BJ (cell line): ENCODE measurements around the gene DTNB. TPM values are rescaled to one million over a fixed set of nuclear protein-coding genes. Genes with fewer than 3 reads are reported as not detected.

ENCODE experiments used
- CTCF ChIA-PET: fragments of 350-600 bp; formaldehyde crosslinking; extraction: SDS; loops from one replicate; lab custom pipeline; 2021; ENCODE audit warnings: antibody characterized with exemption, inconsistent platforms; lab: Yijun Ruan, JAX
- POLR2A ChIA-PET: fragments of 300-600 bp; sonication (Branson Sonifier 250); formaldehyde crosslinking; extraction: SDS; loops from one replicate; lab custom pipeline; 2021; ENCODE audit warnings: antibody characterized with exemption; lab: Charles Lee
- DNase-seq: peaks from one replicate; pipeline ENCODE4 v3.0.0-alpha.2; 2011; ENCODE audit warnings: low read depth
- H3K27me3 ChIP-seq: 2 replicates; pipeline ENCODE4 v1.6.0; 2011; ENCODE audit warnings: low read length; ENCODE audit not compliant: control insufficient read depth, insufficient read depth
- H3K36me3 ChIP-seq: 2 replicates; pipeline ENCODE4 v1.5.1; 2011; ENCODE audit warnings: low read length; ENCODE audit not compliant: control insufficient read depth, insufficient read depth
- H3K4me3 ChIP-seq: 2 replicates; pipeline ENCODE4 v1.5.1; 2011; ENCODE audit warnings: low read depth, mild to moderate bottlenecking, control low read depth, low read length
- polyA plus RNA-seq: library from polyadenylated mRNA; depleted of rRNA; stranded (reverse); fragments of >200 nt; gene quantifications from 2 replicates; pipeline ENCODE4 v1.2.3, GENCODE V29; 2011
- TF ChIP-seq, protein P1 (sequence below): IDR thresholded peaks from 2 replicates; pipeline ENCODE4 v1.5.1; 2011; ENCODE audit warnings: low read depth, mild to moderate bottlenecking, control low read depth, inconsistent platforms, low read length, moderate library complexity; ENCODE audit not compliant: insufficient read depth

DTNB gene
- polyA plus RNA-seq, 1 experiment = 7.7 TPM

DNA sequence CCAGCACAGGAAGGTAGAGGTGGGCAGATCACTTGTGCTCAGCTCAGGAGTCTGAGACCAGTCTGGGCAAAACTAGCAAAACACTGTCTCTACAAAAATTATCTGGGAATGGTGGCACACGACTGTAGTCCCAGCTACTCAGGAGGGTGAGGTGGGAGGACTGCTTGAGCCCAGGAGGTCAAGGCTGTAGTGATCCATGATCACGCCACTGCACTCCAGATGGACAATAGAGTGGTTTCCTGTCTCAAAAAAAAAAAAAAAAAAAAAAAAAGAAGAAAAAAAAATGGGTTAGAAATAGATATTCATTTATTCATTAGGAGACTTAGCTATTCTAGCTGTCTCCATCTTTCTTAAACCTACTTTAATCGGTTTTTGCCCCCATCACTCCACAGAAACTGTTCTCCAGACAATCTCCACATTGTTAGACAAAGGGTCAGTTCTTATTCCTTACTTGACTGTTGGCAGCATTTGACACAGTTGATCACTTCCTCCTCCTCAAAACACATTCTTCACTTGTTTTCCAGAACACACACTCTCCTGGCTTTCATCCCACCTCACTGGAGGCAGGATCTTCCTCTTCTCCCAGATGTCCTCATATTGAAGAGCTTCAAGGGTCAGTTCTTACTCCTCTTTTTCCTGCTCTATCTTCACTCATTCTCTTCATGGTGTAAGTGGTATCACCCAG is 103.1 kb downstream of the DTNB start:
- H3K36me3 ChIP-seq = no peaks in the 10 kb centered on the region
- TF ChIP-seq, protein P1, sequence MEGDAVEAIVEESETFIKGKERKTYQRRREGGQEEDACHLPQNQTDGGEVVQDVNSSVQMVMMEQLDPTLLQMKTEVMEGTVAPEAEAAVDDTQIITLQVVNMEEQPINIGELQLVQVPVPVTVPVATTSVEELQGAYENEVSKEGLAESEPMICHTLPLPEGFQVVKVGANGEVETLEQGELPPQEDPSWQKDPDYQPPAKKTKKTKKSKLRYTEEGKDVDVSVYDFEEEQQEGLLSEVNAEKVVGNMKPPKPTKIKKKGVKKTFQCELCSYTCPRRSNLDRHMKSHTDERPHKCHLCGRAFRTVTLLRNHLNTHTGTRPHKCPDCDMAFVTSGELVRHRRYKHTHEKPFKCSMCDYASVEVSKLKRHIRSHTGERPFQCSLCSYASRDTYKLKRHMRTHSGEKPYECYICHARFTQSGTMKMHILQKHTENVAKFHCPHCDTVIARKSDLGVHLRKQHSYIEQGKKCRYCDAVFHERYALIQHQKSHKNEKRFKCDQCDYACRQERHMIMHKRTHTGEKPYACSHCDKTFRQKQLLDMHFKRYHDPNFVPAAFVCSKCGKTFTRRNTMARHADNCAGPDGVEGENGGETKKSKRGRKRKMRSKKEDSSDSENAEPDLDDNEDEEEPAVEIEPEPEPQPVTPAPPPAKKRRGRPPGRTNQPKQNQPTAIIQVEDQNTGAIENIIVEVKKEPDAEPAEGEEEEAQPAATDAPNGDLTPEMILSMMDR = no peak
- H3K27me3 ChIP-seq = no peaks in the 10 kb centered on the region
- ChIA-PET POLR2A (no interaction called here), CTCF (interaction anchor here (0.6 kb wide), 2 partner anchors 300 to 1150 kb away, joined by 3 read pairs; no protein-coding TSS in a partner anchor)
- no peak for DNase-seq
- no peak overlapping the region for H3K4me3 ChIP-seq

DNA sequence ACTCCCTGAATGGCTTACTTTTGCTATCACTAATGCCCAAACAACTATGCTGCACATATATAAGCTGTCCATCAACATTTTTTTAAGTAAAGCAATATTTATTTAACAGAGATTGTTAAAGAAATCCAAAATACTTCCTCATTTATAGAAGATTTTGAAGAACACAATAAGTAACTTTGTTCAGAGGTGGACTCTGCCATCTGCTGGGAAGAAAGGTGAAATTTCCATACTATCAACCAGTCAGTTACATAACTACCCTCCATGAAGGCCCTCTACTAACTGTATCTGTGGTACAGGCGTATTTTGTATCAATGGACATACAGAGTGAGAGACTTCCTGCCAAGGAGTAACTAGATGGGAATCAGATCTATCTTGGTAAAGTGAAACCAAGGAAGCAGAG is 106.0 kb downstream of the DTNB start:
- peak; percentile 19 for DNase-seq
- Histone ChIP-seq H3K27me3 (no peaks in the 10 kb centered on the region), H3K4me3 (no peak overlapping the region), H3K36me3 (no peaks in the 10 kb centered on the region)
- ChIA-PET POLR2A (no interaction called here), CTCF (interaction anchor here (0.7 to 1.8 kb wide), 7 partner anchors 10 to 257 kb away, joined by 3 to 15 read pairs (median 3); no protein-coding TSS in a partner anchor)
- TF ChIP-seq, protein P1 = peak; percentile 54

DNA sequence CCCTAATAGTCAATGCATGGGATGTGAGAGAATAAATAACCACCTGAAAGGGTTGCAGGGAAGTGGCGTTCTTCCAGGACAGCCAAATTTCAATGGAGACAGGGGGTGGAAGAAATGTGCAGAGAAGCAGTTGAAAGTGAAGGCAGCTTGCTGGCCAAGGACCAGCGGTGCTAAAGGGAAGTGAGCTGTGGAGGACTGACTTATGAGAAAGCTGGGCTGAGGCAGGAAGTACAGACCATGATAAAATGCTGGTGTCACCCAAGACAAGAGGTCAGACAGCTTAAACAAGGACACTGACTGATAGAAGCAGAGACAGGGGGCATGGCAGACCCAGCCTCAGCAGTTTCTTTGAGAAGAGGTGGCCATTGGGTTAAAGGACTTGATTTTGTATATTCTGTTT is 106.7 kb downstream of the DTNB start:
- DNase-seq = no peak
- Histone ChIP-seq H3K36me3 (no peaks in the 10 kb centered on the region), H3K27me3 (no peaks in the 10 kb centered on the region), H3K4me3 (no peak overlapping the region)
- ChIA-PET POLR2A (no interaction called here), CTCF (interaction anchor here (0.7 to 2.5 kb wide), 9 partner anchors 8 to 257 kb away, joined by 3 to 15 read pairs (median 4); no protein-coding TSS in a partner anchor)
- TF ChIP-seq, protein P1 = no peak

DNA sequence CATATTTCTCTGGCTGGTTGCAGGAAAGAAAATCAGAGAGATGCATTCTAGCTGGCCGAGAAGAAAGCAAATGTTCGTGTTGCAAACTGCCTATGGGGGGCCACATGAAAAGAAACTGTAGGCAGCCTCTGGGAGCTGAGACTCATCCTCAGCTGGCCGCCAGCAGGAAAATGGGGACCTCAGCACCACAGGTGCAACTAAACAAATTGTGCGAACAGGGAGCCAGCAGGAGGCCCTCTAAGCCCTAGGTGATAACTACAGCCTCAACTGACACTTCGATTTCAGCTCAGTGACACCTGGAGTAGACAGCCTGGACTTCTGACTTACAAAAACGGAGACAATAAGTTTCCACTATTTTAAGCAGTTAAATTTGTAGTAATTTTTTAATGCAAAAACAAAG is 107.3 kb downstream of the DTNB start:
- Histone ChIP-seq H3K36me3 (no peaks in the 10 kb centered on the region), H3K27me3 (no peaks in the 10 kb centered on the region), H3K4me3 (no peak overlapping the region)
- POLR2A ChIA-PET = no interaction called here
- TF ChIP-seq, protein P1 = no peak
- no peak for DNase-seq
- CTCF ChIA-PET = interaction anchor here (0.9 to 2.5 kb wide), 4 partner anchors 8 to 204 kb away, joined by 3 to 15 read pairs (median 6); no protein-coding TSS in a partner anchor

DNA sequence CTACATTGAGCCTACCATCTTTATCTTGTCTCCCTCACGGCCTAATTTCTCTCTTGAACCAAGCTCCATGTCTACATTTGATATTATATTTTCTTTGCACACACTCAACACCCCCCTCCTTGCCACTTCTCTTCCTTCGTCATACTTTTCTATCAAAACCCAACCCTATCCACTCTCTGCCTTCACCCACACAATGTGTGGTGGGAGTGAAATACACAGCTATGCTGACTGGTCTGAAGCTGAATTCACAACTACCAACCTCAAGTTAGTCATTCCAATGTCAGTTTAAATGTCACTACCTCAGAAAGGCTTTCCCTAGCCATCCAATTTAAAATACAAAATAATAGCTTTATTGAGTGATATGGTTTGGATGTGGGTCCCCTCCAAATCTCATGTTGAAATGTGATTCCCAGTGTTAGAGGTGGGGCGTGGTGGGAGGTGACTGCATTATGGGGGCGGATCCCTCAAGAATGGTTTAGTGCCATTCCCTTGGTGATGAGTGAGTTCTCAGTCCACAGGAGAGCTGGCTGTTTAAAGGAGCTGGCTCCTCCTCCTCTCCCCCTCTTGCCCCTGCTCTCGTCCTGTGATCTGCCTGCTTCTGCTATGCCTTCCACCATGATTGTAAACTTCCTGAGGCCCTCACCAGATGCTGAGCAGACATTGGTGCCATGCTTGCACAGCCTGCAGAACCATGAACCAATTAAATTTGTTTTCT is 112.1 kb downstream of the DTNB start:
- no peak overlapping the region for H3K4me3 ChIP-seq
- no peak for DNase-seq
- TF ChIP-seq, protein P1 = no peak
- H3K27me3 ChIP-seq = no peaks in the 10 kb centered on the region
- no peaks in the 10 kb centered on the region for H3K36me3 ChIP-seq
- ChIA-PET CTCF (interaction anchor here (0.6 kb wide), 1 partner anchor 29 kb away, joined by 3 read pairs; no protein-coding TSS in a partner anchor), POLR2A (no interaction called here)
